ENCODE results near the gene PAX5. TPM values are rescaled to one million over a fixed set of nuclear protein-coding genes. Genes with fewer than 3 reads are reported as not detected.
"Not testable (repeated sequence)": the region's sequence is repeated elsewhere in the genome, so short reads cannot be mapped to it uniquely, and the experiment has no call there.

PAX5 gene
- total RNA-seq, 1 donor from 2014 or later = 0.12 TPM

DNA sequence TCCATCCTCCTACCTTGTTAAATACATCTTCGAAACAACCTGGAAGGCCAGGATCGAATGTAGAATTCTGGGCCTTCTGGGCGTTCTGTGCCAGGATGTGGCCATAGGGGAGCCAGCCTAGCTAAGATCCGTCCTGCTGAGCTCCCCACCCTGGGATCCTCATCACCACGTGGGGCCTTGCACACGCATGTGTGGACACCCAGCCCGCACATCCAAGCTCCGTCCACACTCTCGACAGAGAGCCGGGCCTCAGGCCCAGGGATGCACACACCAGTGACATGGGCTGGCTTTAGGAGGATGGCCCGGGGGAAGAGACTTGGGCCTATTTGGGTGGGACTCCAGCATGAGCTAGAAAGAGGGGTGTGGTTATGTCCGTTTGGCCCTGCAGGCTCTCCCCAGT lies 154.0 kb downstream of the PAX5 start:
- no peak for DNase-seq (ENCODE audit: low spot score)

DNA sequence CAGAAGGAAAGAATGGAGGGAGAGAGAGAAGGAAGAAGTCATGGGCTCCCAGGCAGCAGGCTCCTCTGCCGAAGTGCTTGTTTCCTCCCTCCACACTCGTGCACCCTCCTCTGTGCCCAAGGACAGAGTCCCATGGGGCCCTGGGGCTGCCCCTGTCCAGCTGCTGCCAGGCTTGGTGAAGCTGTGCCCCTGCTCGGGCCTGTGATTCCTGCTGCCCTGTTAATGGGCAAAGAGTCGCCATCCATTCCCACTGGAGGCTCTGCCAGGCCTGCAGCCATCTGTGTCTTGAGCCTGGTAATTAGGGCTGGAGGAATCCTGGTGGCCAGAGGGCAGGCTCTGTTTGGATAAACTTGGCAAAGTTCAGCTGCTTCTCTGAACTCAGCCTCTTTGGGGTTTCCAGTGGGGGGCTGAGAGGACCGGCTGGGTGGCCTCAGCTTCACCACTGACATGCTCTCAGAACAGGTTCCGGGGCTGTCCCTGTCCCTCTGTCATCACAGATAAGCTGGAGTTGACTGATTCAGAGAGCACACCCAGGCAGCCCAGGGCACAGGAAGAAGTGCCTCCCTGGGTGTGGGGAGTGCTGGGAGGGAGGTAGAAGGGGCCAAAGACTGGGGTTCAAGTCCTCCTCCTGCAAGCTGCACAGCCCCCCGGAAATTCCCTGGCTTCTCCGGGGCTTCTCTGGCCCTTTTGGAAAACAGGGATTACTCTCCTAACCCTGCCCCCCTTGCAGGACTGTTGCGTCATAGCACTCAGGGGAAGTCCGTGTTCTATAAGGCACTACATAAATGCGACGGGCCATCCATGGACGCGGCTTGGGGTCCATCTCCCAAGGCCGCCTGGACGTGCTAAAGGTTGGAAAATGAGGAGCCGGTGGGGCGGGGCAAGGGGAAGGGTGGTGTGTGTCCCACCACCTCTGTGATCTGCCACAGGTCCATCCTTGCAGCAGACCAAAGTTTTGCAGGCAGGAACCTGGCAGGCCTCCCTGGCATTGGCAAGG lies 154.8 kb downstream of the PAX5 start:
- no peak for DNase-seq (ENCODE audit: low spot score)

- no peak for DNase-seq (ENCODE audit: low spot score)
These were observed 156.8 kb downstream of the PAX5 start for GRCh38 chr9:36877239-36877638.

DNA sequence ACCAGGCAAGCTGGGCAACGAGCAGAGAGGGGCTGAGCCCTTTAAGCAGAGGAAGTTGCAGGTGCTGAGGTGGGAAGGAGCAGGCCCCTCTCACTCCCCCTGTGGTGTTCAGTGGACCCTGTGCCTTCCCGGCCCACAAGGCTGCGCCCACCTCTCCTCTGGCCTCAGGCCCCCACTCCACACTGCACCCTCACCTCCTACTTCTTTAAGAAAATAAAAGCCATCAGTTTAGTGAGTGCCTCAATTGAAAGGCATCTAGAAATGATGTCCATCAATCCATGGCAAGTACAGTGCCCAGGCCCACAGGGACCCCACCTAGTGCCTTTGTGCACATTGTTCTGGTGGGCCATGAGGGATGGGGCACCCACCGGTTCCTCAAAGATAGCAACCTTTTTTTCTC lies 158.0 kb downstream of the PAX5 start:
- no peak for DNase-seq (ENCODE audit: low spot score)

DNA sequence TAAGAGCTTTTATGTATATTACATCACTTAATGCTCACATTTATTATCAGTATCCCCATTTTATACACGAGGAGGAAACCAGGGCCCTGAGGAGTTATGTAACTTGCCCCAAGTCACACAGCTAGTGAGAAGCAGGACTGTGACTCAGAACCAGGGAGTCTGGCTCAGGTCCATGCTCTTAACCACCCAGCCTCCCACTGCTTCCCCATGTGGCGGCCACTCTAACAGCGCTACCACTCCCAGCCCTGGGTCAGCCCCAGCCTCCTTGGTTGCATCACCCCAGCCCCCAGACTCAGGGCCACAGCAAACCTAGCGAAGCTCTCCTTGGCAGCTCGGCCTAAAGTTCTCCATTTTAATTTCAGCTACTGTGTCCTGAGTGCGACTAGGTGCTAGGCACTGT lies 159.1 kb downstream of the PAX5 start:
- no peak for DNase-seq (ENCODE audit: low spot score)

- DNase-seq (ENCODE audit: low spot score) = no peak
These were observed 159.8 kb downstream of the PAX5 start for GRCh38 chr9:36874261-36874660.

DNA sequence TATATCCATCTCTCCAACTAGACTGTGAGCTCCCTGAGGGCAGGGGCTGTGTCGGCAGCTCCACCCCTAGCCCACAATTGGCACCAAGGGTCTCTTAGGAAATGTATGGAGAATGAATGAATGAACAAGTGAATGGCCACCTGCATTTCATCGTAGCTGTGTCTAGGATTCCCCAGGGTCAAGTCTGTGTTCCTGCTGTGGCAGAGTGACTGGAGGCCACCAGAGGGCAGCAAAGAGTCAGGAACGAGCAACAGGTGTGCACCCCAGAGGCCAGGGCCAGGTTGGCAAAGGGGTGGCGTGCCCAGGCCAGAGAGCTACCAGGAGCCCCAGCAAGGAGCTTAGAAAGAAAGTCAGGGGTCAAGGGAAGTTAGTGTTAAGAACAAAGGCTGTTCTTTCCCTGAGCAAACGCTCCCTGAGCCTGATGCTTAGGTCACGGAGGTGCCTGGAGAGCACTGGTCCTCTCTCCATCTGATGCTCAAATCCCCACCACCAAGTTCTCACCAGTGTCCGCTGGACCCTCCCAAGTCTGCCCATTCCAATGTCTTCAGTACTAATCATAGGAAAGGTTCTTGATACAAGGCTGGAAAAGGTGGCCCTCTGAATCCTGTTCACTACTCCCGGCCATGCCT lies 160.7 kb downstream of the PAX5 start:
- peak; percentile 73 for DNase-seq (ENCODE audit: low spot score)

DNA sequence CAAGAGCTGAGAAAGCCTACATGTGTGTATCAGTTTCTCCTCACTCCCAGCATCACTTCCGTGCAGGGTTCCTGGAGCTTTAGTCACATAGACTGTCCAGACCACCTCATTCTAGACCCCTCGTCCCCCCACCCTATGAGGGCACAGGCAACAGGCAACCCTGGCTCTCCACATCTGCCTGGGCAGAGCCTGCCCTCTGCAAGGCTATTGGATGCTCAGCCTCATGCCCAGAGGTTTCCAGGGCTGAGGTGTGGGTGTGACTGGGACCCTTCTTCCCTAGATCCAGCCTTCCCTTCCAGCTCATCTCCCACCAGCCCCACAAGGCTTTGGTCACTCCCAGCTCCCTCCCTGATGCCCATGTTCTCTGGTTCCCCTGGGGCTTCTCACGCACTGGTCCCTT lies 161.4 kb downstream of the PAX5 start:
- no peak for DNase-seq (ENCODE audit: low spot score)

- no peak for DNase-seq (ENCODE audit: low spot score)
These were observed 162.5 kb downstream of the PAX5 start for GRCh38 chr9:36871606-36872005.

DNA sequence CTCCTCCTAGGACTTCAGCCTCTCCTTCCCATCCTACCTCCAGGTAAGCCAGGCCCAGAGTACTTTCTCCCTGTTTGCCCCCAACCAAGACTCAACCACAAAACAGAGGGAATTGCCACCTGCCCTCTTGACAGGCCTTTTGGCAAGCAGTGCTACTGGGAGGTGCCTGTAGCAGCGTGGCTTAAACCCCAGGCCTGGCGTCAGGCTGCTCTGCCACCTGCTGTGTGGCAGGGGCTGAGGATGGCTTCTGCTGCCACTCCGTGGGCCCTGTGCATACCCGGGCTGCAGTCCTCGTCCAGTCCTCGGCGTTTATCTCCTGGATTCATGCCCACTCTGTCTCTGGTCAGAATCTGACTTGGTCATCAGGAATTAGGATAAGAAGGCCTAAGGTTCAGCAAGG lies 163.1 kb downstream of the PAX5 start:
- DNase-seq (ENCODE audit: low spot score) = peak; percentile 24

GRCh38 chr9:36869605-36870004 lies 164.5 kb downstream of the PAX5 start:
- DNase-seq (ENCODE audit: low spot score) = not testable (repeated sequence)

GRCh38 chr9:36868586-36869282 lies 165.3 kb downstream of the PAX5 start:
- DNase-seq (ENCODE audit: low spot score) = no peak

DNA sequence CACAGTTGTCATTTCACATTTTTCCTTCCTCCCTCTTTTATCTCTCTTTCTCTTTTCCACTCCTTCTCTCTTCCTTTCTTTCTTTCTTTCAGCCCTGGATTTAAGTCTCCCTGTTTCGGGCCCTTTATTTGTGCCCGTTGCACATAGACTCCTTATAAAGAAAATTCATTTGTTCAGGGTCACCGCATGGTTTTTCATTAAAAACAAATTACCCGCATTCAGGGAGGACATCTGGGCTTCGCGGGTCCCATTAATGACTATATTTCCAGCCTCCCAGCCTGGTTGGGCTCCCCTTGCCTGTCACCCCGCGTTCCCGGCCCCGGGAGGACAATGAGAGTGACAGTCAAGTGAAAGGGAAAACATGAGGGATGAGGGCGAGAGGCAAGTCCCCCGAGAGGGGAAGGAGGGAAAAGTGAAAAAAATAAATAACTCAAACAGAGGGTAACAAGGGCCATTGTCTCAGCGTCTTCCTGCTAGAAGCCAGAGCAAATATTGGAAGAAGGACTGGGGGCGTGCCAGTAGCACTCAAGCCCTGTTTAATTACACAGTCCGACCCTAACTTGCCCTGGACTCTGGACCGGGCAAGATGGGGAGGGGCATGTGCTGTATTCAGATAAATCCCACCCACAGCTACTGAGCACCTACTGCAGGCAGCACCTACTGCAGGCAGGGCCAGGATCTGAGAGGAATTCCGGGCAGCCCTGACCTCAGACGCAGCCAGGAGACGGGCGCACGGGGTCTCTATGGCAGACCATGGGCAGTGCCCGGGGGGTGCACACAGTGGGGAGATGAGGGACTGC lies 166.2 kb downstream of the PAX5 start:
- DNase-seq (ENCODE audit: low spot score) = peak; percentile 88

DNA sequence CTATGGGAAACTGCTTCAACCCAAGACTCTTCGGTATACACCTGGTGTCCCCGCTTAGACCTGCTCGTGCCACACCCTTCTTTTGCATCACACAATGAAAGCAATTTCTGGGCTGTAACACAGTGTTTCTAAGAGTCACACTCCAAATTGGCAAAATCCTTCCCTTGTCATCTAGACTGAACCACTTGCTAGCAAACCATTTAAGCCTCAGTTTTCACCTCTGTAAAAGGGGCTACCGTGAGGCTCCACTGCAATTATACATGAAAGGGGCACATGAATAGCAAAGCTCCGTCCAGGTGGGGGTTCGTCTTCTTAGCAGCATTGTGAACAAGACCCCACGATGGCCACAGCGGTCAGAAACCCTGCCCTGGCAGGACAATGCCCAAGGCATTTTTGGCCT lies 166.8 kb downstream of the PAX5 start:
- no peak for DNase-seq (ENCODE audit: low spot score)

- no peak for DNase-seq (ENCODE audit: low spot score)
These were observed 167.2 kb downstream of the PAX5 start for GRCh38 chr9:36866840-36867239.

DNA sequence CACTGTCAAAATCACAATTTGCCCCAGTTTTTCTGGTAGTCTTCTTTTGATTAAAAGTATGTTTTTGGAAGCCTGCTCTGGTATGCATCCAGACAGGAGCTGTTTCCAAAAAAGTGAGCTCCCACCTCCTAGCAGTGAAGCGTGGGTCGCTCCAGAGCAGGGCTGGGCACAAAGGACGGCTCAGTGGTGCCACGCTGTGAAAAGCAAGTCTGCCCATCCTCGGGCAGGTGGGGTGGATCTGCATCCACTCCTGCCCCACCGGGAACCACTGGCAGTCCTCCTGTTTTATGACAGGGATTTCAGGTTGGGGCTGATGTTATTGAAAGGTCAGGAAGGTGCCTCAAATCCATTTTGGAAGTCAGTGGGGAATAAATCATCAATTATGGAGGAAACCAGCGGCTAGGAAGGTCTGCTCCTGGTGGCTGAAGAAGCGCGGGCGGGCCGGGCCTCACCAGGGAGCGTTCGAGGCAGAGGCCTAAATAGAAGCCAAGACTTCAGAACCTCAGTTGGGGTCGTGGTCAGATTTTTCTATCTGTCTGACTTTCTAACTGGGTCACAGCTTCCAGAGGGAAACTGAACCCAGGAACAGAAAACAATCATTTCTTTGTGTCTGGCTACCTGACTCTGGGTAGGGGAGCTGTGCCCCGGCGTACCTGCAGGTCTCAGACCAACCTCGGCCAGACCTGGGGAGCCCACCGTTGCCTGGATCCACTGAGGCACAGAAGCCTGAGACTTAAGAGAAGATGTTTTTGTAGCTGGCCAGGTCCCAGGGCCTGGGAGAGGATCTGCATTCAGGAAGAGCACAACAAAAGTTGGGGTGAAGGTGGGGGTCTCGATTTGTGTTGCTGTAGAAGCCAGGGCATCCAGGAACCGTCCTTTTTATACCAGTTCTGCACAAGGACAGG lies 168.1 kb downstream of the PAX5 start:
- DNase-seq (ENCODE audit: low spot score) = no peak

GRCh38 chr9:36864491-36865410 lies 169.3 kb downstream of the PAX5 start:
- no peak for DNase-seq (ENCODE audit: low spot score)

GRCh38 chr9:36862206-36863145 lies 171.6 kb downstream of the PAX5 start:
- DNase-seq (ENCODE audit: low spot score) = peak; percentile 31
